GM12873 (cell line): Measurements from ENCODE around the gene RASGRP3.

Experiments used
- TF ChIP-seq, protein P1 (sequence below): IDR thresholded peaks from 2 replicates; pipeline ENCODE4 v1.5.1; 2012; ENCODE audit warnings: low read depth, mild to moderate bottlenecking, moderate library complexity, low read length, control low read depth; ENCODE audit not compliant: insufficient read depth; ENCODE audit errors: missing control alignments

Gene RASGRP3

DNA sequence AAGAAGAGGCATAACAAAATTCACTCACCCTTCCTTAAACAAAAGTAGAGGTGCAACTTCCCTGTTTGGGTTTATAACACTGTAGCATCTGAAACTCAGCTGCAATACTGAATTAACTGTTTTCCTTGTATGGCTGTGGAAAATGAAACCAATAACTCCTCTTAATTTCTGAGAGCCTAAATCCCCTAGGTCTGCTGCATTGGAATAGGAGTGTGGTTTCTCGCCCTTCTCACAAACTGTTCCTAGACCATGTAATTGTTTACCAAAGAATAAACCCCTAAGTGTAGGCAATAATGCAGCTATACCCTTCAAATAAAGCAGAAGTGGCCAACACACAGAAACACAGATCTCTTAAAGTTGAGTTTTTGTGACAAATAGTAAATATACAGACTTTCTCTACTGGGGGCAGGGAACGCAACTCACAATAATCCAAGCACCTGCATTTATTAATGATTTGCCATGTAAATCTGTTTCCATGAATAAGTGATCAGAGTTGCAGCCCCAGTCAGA is 52.0 kb downstream of the RASGRP3 start:
- TF ChIP-seq, protein P1, sequence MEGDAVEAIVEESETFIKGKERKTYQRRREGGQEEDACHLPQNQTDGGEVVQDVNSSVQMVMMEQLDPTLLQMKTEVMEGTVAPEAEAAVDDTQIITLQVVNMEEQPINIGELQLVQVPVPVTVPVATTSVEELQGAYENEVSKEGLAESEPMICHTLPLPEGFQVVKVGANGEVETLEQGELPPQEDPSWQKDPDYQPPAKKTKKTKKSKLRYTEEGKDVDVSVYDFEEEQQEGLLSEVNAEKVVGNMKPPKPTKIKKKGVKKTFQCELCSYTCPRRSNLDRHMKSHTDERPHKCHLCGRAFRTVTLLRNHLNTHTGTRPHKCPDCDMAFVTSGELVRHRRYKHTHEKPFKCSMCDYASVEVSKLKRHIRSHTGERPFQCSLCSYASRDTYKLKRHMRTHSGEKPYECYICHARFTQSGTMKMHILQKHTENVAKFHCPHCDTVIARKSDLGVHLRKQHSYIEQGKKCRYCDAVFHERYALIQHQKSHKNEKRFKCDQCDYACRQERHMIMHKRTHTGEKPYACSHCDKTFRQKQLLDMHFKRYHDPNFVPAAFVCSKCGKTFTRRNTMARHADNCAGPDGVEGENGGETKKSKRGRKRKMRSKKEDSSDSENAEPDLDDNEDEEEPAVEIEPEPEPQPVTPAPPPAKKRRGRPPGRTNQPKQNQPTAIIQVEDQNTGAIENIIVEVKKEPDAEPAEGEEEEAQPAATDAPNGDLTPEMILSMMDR = no peak

DNA sequence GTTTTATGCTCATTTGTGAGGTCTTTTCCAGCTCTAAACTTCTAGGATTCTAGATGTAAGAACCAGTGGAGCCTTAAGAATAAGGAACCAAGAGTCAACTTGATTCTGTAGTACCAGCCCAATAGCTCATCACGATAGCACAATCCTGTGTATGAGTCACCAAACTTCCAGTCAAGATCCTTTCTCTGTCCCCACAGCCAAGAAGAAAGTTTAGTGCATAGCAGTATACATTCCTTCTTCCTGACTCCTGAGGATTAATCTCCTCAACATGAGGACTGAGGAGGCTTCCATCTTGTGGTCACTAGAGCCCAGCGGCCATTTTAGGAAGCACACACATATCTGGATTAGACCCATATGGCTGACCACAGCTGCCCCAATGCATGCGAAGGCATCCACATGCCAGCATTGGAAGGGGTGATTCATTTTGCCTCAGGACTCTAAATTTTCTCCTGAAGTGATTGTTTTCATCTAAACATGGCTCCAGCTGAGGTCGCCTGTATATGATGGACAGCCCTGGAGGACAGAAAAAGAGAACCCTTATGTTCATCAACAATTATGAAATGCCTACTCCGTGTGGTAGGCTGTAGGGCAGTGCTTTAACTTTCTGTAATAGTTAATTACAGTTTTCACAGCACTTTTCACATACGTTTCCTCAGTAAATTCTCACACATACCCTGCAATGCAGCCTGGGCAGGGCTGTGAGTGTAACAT is 53.5 kb downstream of the RASGRP3 start:
- TF ChIP-seq, protein P1 = peak; percentile 27

DNA sequence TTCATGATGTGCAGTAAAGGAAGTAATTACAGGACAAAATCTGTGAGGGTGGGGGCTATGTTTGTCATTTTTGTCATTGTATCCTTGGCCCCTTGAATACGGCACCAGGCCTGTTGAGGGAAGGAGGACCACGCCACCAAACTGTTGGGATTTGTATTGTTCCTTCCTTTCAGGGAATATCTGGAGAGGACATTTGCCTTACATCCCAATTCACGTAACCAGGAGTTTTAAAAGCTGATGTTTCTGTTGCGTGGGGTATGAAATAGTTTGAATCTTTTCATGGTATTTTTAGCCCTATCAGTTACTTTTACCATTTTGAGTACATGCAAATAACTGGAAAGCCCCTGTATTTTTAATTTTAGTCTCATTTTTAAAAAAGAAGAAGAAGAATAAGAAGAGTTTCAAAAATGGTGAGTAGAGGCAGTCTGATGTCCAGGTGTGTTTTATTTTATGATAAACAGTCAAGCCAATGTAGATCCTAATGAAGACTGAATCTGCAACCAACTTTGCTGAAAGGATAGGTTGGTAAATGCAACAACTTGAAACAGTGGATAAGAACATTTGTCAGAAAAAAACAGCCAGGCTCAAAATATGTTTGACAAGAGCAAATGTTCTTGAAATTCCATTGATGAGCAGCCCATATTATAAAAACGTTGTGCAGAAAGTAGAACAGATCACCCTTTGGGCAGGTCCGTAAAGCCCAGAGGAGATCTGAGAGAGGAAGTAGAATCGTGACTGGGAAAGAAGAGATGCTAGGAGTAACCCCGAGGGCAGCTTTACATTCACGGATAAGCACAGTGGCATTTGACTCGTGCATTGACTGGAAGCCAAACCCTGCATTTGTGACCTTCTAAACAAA is 54.5 kb downstream of the RASGRP3 start:
- TF ChIP-seq, protein P1 = no peak

DNA sequence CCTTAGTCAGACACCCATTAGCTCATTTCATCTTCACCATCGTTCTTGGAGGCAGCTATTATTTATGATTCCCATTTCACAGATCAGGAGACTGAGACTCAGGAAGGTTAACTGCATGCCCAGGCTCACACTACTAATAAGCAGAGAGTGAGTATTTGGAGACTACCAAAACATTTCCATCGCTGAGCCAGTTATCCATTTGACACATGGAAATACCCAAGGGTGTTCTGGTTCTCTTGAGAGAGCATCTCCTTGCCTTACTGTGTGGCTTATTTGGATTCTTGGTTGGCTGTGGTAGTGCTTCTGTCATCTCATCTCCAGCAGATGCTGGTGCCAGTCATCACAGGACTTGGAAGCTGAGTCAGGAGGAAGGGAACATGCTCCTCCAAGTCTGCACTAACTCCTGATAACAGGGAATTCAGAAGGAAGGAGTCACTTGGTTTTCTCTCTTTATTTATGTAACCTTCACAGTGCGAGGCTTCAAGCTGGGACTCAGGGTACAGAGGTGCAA is 55.2 kb downstream of the RASGRP3 start:
- TF ChIP-seq, protein P1 = no peak

DNA sequence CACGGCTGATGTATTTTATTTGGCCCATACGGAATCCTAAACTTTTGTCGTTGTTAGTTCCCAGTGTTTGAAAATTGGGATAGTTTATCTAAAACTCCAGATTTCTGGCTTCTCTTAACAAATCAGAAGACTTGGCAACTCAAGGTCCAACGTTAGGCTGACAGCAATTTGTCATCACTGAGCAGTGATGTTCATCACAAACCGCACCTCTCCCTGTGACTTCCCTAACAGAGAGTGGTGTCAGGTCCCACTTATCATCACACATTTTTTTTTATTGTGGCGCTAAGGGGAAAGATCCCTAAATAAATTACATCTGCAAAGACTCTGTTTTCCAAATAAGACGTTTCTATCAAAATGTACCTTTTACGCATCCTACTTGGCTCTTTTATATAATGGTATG is 55.7 kb downstream of the RASGRP3 start:
- TF ChIP-seq, protein P1 = no peak

DNA sequence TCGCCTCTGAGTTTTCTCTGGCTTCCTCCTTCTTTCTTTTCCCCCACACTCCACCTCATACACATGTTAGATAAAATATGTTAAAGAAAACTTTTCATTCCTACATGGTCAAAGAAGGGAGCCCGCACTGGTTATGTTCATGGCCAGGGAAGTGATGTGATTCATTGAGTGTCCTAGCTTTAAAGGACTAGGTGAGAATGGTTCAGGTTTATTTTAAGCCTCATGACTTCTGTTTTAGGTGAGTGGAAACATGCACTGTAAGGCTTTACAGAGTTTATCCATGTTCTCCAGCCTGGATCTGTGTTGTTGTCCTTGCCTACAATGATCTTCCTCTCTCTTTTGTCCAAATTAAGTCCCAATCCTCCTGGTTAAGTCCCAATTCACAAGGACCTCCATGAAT is 56.5 kb downstream of the RASGRP3 start:
- TF ChIP-seq, protein P1 = no peak

DNA sequence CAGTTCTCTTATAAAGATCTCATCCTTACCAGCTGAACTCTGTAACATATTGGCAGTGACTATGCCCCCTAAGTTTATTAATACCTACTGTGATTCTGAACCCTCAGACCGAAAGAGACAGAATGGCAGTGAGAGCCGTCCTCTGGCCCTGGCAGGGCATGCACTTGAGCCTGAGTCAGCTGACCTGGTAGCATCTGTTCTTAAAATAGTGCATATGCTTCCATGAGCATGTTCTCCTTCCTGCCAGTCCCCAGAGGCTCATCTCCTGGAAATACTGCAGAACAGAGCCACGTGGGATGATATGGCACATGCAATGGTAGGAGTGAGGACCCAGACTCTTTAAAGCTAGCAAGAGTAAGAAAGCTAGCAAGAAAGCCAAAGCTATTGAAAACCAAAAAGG is 59.0 kb downstream of the RASGRP3 start:
- TF ChIP-seq, protein P1 = no peak
